ENCODE results near the gene TUB.

The TUB gene

DNA sequence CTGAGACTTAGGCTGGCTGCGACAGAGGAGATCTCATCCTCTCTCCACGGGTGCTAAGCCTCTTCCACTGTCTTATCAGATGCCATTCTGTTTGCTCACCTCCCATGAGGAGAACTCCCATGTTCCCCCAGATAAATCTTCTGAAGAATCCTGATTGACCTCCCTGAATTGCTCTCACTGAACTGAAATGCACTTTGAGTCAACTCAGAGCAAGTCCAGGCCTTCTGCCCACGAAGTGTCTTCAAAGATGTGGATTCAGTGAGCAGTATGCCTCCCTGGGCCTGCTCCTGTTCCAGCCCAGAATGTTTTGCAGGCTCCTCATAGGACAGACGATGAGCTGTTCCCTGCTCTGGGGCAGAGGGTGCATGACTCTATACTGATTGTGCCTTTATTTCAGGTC, 17.4 kb downstream of the TUB start:
- Histone ChIP-seq H3K4me1 (ENCODE audit: control insufficient read depth, insufficient read depth, low read length) (no peaks in the 10 kb centered on the region), H3K9ac (ENCODE audit: low read length) (no peak overlapping the region), H3K36me3 (ENCODE audit: control insufficient read depth, insufficient read depth, low read length) (no peaks in the 10 kb centered on the region), H3K27me3 (ENCODE audit: control insufficient read depth, insufficient read depth, low read length) (no peaks in the 10 kb centered on the region), H3K9me3 (ENCODE audit: control insufficient read depth, low read length) (no peaks in the 10 kb centered on the region), H3K4me3 (ENCODE audit: low read length) (no peak overlapping the region)

DNA sequence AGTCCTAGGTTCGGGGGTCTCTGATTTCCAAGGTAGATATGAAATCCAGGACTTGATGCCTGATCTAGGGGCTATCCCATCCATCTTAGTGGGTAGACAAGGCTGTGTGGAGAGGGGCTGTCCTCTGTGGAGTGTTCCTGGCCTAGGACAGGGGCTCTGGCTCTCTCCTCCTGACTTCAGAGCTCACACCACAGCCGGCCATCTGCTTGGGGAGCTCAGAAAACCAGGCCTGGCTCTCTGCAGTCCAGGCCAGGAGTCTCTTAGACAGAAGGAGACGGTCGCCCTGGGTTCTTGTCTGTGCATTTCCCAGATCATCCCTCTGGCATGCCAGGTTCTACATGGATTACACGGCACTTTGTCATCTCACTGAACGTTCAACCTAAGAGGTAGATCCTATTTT, 17.9 kb downstream of the TUB start:
- Histone ChIP-seq H3K27me3 (ENCODE audit: control insufficient read depth, insufficient read depth, low read length) (no peaks in the 10 kb centered on the region), H3K4me1 (ENCODE audit: control insufficient read depth, insufficient read depth, low read length) (no peaks in the 10 kb centered on the region), H3K4me3 (ENCODE audit: low read length) (no peak overlapping the region), H3K9me3 (ENCODE audit: control insufficient read depth, low read length) (no peaks in the 10 kb centered on the region), H3K9ac (ENCODE audit: low read length) (no peak overlapping the region), H3K36me3 (ENCODE audit: control insufficient read depth, insufficient read depth, low read length) (no peaks in the 10 kb centered on the region)

- no peaks in the 10 kb centered on the region for H3K9me3 ChIP-seq (ENCODE audit: control insufficient read depth, low read length)
- H3K4me3 ChIP-seq (ENCODE audit: low read length) = no peak overlapping the region
- H3K9ac ChIP-seq (ENCODE audit: low read length) = no peak overlapping the region
- H3K27me3 ChIP-seq (ENCODE audit: control insufficient read depth, insufficient read depth, low read length) = no peaks in the 10 kb centered on the region
- H3K4me1 ChIP-seq (ENCODE audit: control insufficient read depth, insufficient read depth, low read length) = no peaks in the 10 kb centered on the region
- no peaks in the 10 kb centered on the region for H3K36me3 ChIP-seq (ENCODE audit: control insufficient read depth, insufficient read depth, low read length)
Observed at GRCh38 chr11:8099291-8099899, 18.4 kb downstream of the TUB start.

DNA sequence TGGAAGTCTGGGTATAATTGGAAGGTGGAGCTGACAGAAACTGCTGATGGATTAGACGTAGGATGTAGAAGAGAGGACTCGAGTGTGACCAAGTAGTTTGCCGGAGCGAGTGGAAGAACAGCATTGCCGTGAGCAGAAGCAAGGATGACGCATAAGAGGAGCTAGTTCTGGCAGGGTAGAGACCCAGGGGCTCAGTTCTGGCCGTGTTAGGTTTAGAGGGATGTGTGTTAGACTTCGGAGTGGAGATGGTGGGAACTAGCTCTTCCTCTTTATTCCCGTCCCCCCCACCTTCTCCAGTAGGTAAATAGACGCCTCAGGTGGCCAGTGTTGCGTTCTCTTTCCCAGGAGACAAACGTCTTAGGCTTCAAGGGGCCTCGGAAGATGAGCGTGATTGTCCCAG, 19.1 kb downstream of the TUB start:
- no peaks in the 10 kb centered on the region for H3K27me3 ChIP-seq (ENCODE audit: control insufficient read depth, insufficient read depth, low read length)
- no peak overlapping the region for H3K9ac ChIP-seq (ENCODE audit: low read length)
- H3K4me3 ChIP-seq (ENCODE audit: low read length) = no peak overlapping the region
- no peaks in the 10 kb centered on the region for H3K4me1 ChIP-seq (ENCODE audit: control insufficient read depth, insufficient read depth, low read length)
- no peaks in the 10 kb centered on the region for H3K9me3 ChIP-seq (ENCODE audit: control insufficient read depth, low read length)
- no peaks in the 10 kb centered on the region for H3K36me3 ChIP-seq (ENCODE audit: control insufficient read depth, insufficient read depth, low read length)

GRCh38 chr11:8100605-8101004, 19.6 kb downstream of the TUB start:
- no peaks in the 10 kb centered on the region for H3K36me3 ChIP-seq (ENCODE audit: control insufficient read depth, insufficient read depth, low read length)
- H3K27me3 ChIP-seq (ENCODE audit: control insufficient read depth, insufficient read depth, low read length) = no peaks in the 10 kb centered on the region
- H3K4me1 ChIP-seq (ENCODE audit: control insufficient read depth, insufficient read depth, low read length) = no peaks in the 10 kb centered on the region
- H3K9ac ChIP-seq (ENCODE audit: low read length) = no peak overlapping the region
- no peaks in the 10 kb centered on the region for H3K9me3 ChIP-seq (ENCODE audit: control insufficient read depth, low read length)
- H3K4me3 ChIP-seq (ENCODE audit: low read length) = no peak overlapping the region

GRCh38 chr11:8101421-8101820, 20.4 kb downstream of the TUB start:
- Histone ChIP-seq H3K9ac (ENCODE audit: low read length) (no peak overlapping the region), H3K36me3 (ENCODE audit: control insufficient read depth, insufficient read depth, low read length) (no peaks in the 10 kb centered on the region)

DNA sequence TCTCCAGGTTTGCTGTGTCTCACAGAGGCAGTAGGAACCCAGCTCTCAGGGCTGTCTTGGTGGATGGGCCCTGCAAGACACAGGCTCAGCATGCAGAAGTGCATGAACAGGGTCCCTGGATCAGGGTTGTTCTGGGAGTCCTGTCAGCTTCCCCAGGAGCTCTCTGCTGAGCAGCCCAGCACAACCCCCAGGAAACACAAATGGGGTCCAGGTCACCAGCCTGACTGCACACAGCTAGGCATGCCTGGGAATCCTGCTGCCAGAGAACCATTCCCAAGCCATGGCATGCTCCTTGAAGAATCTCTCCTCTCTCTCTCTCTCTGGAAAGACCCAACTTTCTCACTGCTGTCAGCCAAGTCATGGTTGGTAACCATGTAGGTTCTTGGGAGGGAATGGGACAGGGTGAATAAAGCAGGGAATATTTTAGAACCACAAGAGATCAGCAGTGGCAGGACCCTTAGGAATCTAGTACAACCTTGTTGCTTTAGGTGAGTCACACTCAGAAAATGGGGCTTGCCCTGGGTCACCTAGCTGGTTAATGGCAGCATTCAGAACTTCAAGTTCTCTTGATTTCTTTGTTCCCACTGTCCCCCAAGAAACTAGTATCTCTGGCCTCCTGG, 21.4 kb downstream of the TUB start:
- no peak overlapping the region for H3K9ac ChIP-seq (ENCODE audit: low read length)
- H3K27me3 ChIP-seq (ENCODE audit: control insufficient read depth, insufficient read depth, low read length) = no peaks in the 10 kb centered on the region
- no peaks in the 10 kb centered on the region for H3K4me1 ChIP-seq (ENCODE audit: control insufficient read depth, insufficient read depth, low read length)
- H3K36me3 ChIP-seq (ENCODE audit: control insufficient read depth, insufficient read depth, low read length) = no peaks in the 10 kb centered on the region
- H3K4me3 ChIP-seq (ENCODE audit: low read length) = no peak overlapping the region
- H3K9me3 ChIP-seq (ENCODE audit: control insufficient read depth, low read length) = no peaks in the 10 kb centered on the region

More at GRCh38 chr11:8101421-8101820, 20.4 kb downstream of the TUB start:
- Histone ChIP-seq H3K9me3 (ENCODE audit: control insufficient read depth, low read length) (no peaks in the 10 kb centered on the region), H3K4me3 (ENCODE audit: low read length) (no peak overlapping the region), H3K4me1 (ENCODE audit: control insufficient read depth, insufficient read depth, low read length) (no peaks in the 10 kb centered on the region), H3K27me3 (ENCODE audit: control insufficient read depth, insufficient read depth, low read length) (no peaks in the 10 kb centered on the region)

- Histone ChIP-seq H3K4me1 (ENCODE audit: control insufficient read depth, insufficient read depth, low read length) (no peaks in the 10 kb centered on the region), H3K9ac (ENCODE audit: low read length) (no peak overlapping the region), H3K27me3 (ENCODE audit: control insufficient read depth, insufficient read depth, low read length) (no peaks in the 10 kb centered on the region), H3K9me3 (ENCODE audit: control insufficient read depth, low read length) (no peaks in the 10 kb centered on the region), H3K4me3 (ENCODE audit: low read length) (no peak overlapping the region), H3K36me3 (ENCODE audit: control insufficient read depth, insufficient read depth, low read length) (no peaks in the 10 kb centered on the region)
Observed at GRCh38 chr11:8102965-8103364, 22.0 kb downstream of the TUB start.

GRCh38 chr11:8103909-8104308, 22.9 kb downstream of the TUB start:
- Histone ChIP-seq H3K4me1 (ENCODE audit: control insufficient read depth, insufficient read depth, low read length) (no peaks in the 10 kb centered on the region), H3K9ac (ENCODE audit: low read length) (no peak overlapping the region), H3K4me3 (ENCODE audit: low read length) (no peak overlapping the region), H3K27me3 (ENCODE audit: control insufficient read depth, insufficient read depth, low read length) (no peaks in the 10 kb centered on the region), H3K36me3 (ENCODE audit: control insufficient read depth, insufficient read depth, low read length) (no peaks in the 10 kb centered on the region), H3K9me3 (ENCODE audit: control insufficient read depth, low read length) (no peaks in the 10 kb centered on the region)

- Histone ChIP-seq H3K9ac (ENCODE audit: low read length) (no peak overlapping the region), H3K36me3 (ENCODE audit: control insufficient read depth, insufficient read depth, low read length) (no peaks in the 10 kb centered on the region), H3K9me3 (ENCODE audit: control insufficient read depth, low read length) (no peaks in the 10 kb centered on the region), H3K4me1 (ENCODE audit: control insufficient read depth, insufficient read depth, low read length) (no peaks in the 10 kb centered on the region), H3K27me3 (ENCODE audit: control insufficient read depth, insufficient read depth, low read length) (no peaks in the 10 kb centered on the region), H3K4me3 (ENCODE audit: low read length) (no peak overlapping the region)
Observed at GRCh38 chr11:8105133-8105532, 24.1 kb downstream of the TUB start.

DNA sequence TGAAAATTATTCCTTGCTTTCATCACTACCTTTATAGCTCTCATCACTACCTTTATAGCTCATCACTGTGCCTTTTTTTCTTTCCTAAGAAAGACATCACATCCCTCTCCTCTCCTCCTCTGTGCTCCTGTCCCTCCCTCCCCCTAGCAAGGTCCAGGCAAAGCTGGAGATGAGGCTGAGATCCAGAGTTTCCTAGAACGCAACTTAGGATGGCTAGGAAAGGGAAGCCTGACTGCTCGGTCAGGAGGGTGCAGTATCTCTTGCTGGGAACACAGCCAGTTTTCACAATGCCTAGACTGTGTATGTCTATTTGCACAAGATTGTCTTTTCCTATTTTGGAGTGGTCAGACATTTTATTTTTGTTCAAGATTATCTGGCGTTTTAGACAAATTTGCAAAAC, 24.7 kb downstream of the TUB start:
- no peak overlapping the region for H3K9ac ChIP-seq (ENCODE audit: low read length)
- H3K4me3 ChIP-seq (ENCODE audit: low read length) = no peak overlapping the region
- H3K4me1 ChIP-seq (ENCODE audit: control insufficient read depth, insufficient read depth, low read length) = no peaks in the 10 kb centered on the region
- H3K27me3 ChIP-seq (ENCODE audit: control insufficient read depth, insufficient read depth, low read length) = no peaks in the 10 kb centered on the region
- H3K9me3 ChIP-seq (ENCODE audit: control insufficient read depth, low read length) = no peaks in the 10 kb centered on the region
- H3K36me3 ChIP-seq (ENCODE audit: control insufficient read depth, insufficient read depth, low read length) = no peaks in the 10 kb centered on the region

DNA sequence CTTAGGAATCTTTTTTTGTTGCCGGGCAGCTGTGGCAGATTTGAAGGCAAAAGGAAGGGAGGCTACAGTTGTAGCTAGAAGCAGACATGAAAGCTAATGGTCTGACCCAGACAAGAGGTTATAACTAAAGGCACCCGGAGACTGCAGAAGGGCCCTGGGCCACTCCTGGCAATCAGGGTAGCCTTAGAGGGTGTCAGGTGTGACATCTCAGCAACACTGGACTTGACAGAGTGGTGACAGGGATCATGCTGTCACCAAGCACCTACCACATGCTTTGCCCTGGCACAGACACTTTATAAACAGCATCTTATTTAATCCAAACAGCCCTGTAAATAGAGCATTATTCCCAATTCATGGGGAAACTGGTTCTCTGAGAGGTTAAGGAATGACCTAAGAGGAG, 25.7 kb downstream of the TUB start:
- H3K4me1 ChIP-seq (ENCODE audit: control insufficient read depth, insufficient read depth, low read length) = no peaks in the 10 kb centered on the region
- no peaks in the 10 kb centered on the region for H3K36me3 ChIP-seq (ENCODE audit: control insufficient read depth, insufficient read depth, low read length)
- no peaks in the 10 kb centered on the region for H3K9me3 ChIP-seq (ENCODE audit: control insufficient read depth, low read length)
- no peak overlapping the region for H3K9ac ChIP-seq (ENCODE audit: low read length)
- no peaks in the 10 kb centered on the region for H3K27me3 ChIP-seq (ENCODE audit: control insufficient read depth, insufficient read depth, low read length)
- H3K4me3 ChIP-seq (ENCODE audit: low read length) = no peak overlapping the region

GRCh38 chr11:8107642-8108041, 26.6 kb downstream of the TUB start:
- Histone ChIP-seq H3K9ac (ENCODE audit: low read length) (no peak overlapping the region), H3K36me3 (ENCODE audit: control insufficient read depth, insufficient read depth, low read length) (no peaks in the 10 kb centered on the region), H3K9me3 (ENCODE audit: control insufficient read depth, low read length) (no peaks in the 10 kb centered on the region), H3K27me3 (ENCODE audit: control insufficient read depth, insufficient read depth, low read length) (no peaks in the 10 kb centered on the region), H3K4me3 (ENCODE audit: low read length) (no peak overlapping the region), H3K4me1 (ENCODE audit: control insufficient read depth, insufficient read depth, low read length) (no peaks in the 10 kb centered on the region)
